NCI-H446 treated with DMSO at 0.1 percent for 48 hours (cell line): ENCODE measurements around the gene PMPCA.

ENCODE experiments used
- DNase-seq: peaks from one replicate; lab custom pipeline; 2025; lab: John Stamatoyannopoulos, UW

PMPCA gene

GRCh38 chr9:136436055-136436634 is 25.7 kb downstream of the PMPCA start:
- no peak for DNase-seq

- no peak for DNase-seq
These were observed 27.0 kb downstream of the PMPCA start for GRCh38 chr9:136437430-136437829.

- DNase-seq: no peak
These were observed 27.5 kb downstream of the PMPCA start for GRCh38 chr9:136437839-136438547.

GRCh38 chr9:136438548-136439480 is 28.4 kb downstream of the PMPCA start:
- no peak for DNase-seq

GRCh38 chr9:136439481-136440408 is 29.3 kb downstream of the PMPCA start, which contains the start of gene INPP5E:
Gene INPP5E, minus strand, starts transcription at chr9:136439845. Its CDS starts 426 bp downstream, at chr9:136439419.
- no peak for DNase-seq

- no peak for DNase-seq
These were observed 30.8 kb downstream of the PMPCA start for GRCh38 chr9:136441191-136441680.

- no peak for DNase-seq
These were observed 31.3 kb downstream of the PMPCA start for GRCh38 chr9:136441681-136442245.

GRCh38 chr9:136442265-136442664 is 31.8 kb downstream of the PMPCA start:
- no peak for DNase-seq

GRCh38 chr9:136443087-136443486 is 32.6 kb downstream of the PMPCA start:
- no peak for DNase-seq

- DNase-seq: no peak
These were observed 33.2 kb downstream of the PMPCA start for GRCh38 chr9:136443687-136444086.

- DNase-seq: no peak
These were observed 33.6 kb downstream of the PMPCA start for GRCh38 chr9:136444102-136444501.

- no peak for DNase-seq
These were observed 35.3 kb downstream of the PMPCA start for GRCh38 chr9:136445799-136446198.

GRCh38 chr9:136447173-136447778 is 36.8 kb downstream of the PMPCA start:
- no peak for DNase-seq

- DNase-seq: no peak
These were observed 38.2 kb downstream of the PMPCA start for GRCh38 chr9:136448655-136449054.

GRCh38 chr9:136451221-136451877 is 40.9 kb downstream of the PMPCA start:
- DNase-seq: no peak

GRCh38 chr9:136453326-136453725 is 42.9 kb downstream of the PMPCA start:
- DNase-seq: no peak

- no peak for DNase-seq
These were observed 43.8 kb downstream of the PMPCA start for GRCh38 chr9:136454026-136454796.

GRCh38 chr9:136455043-136456002 is 44.9 kb downstream of the PMPCA start:
- DNase-seq: no peak
